ENCODE data around the gene HAS3. TPM values are rescaled to one million over a fixed set of nuclear protein-coding genes. Genes with fewer than 3 reads are reported as not detected.

The HAS3 gene
- total and polyA plus RNA-seq, 9 donors, result 0.58 to 6.6 (median 2.1) TPM

- Histone ChIP-seq H3K4me3 (ENCODE audit: low read length) (no peak overlapping the region), H3K27me3 (ENCODE audit: control insufficient read depth, insufficient read depth, low read length) (no peaks in the 10 kb centered on the region), H3K4me1 (ENCODE audit: control insufficient read depth, insufficient read depth, low read length) (peaks cover 5% of the 10 kb centered on the region), H3K36me3 (ENCODE audit: control insufficient read depth, insufficient read depth, low read length) (no peaks in the 10 kb centered on the region), H3K9me3 (replicated peaks; ENCODE audit: control insufficient read depth, low read depth, low read length) (no peaks in the 10 kb centered on the region), H3K27ac (ENCODE audit: low read length) (no peak overlapping the region)
- no peak for DNase-seq
- no CpG with 5 or more reads among the region's 3 CpGs for WGBS (ENCODE audit: insufficient coverage)
These were observed 34.4 kb upstream of the HAS3 start for GRCh38 chr16:69071036-69071435.

GRCh38 chr16:69072640-69072974 lies 32.8 kb upstream of the HAS3 start:
- DNase-seq, result no peak
- no peak overlapping the region for H3K4me3 ChIP-seq (ENCODE audit: low read length)
- H3K4me1 ChIP-seq (ENCODE audit: control insufficient read depth, insufficient read depth, low read length), result peaks cover 5% of the 10 kb centered on the region
- H3K27ac ChIP-seq (ENCODE audit: low read length), result no peak overlapping the region
- H3K36me3 ChIP-seq (ENCODE audit: control insufficient read depth, insufficient read depth, low read length), result no peaks in the 10 kb centered on the region
- H3K27me3 ChIP-seq (ENCODE audit: control insufficient read depth, insufficient read depth, low read length), result no peaks in the 10 kb centered on the region
- WGBS (ENCODE audit: insufficient coverage), result no CpG with 5 or more reads among the region's 2 CpGs
- no peaks in the 10 kb centered on the region for H3K9me3 ChIP-seq (replicated peaks; ENCODE audit: control insufficient read depth, low read depth, low read length)

- H3K27me3 ChIP-seq (ENCODE audit: control insufficient read depth, insufficient read depth, low read length), result no peaks in the 10 kb centered on the region
- no peaks in the 10 kb centered on the region for H3K9me3 ChIP-seq (replicated peaks; ENCODE audit: control insufficient read depth, low read depth, low read length)
- peaks cover 5% of the 10 kb centered on the region for H3K4me1 ChIP-seq (ENCODE audit: control insufficient read depth, insufficient read depth, low read length)
- WGBS (ENCODE audit: insufficient coverage), result 75% methylated on average over 6 of the region's 10 CpGs
- no peak for DNase-seq
- no peaks in the 10 kb centered on the region for H3K36me3 ChIP-seq (ENCODE audit: control insufficient read depth, insufficient read depth, low read length)
- H3K4me3 ChIP-seq (ENCODE audit: low read length), result no peak overlapping the region
- H3K27ac ChIP-seq (ENCODE audit: low read length), result no peak overlapping the region
These were observed 32.2 kb upstream of the HAS3 start for GRCh38 chr16:69073181-69073702.

- 100% methylated on average over 1 of the region's 4 CpGs for whole genome bisulfite sequencing (ENCODE audit: insufficient coverage)
These were observed 28.2 kb upstream of the HAS3 start for GRCh38 chr16:69077251-69077650.

GRCh38 chr16:69078073-69078472 lies 27.4 kb upstream of the HAS3 start:
- no peak overlapping the region for H3K4me3 ChIP-seq (ENCODE audit: low read length)
- 23% methylated on average over 4 of the region's 7 CpGs for WGBS (ENCODE audit: insufficient coverage)
- DNase-seq, result no peak

More at GRCh38 chr16:69077251-69077650, 28.2 kb upstream of the HAS3 start:
- Histone ChIP-seq H3K4me1 (ENCODE audit: control insufficient read depth, insufficient read depth, low read length) (peaks cover 3% of the 10 kb centered on the region), H3K36me3 (ENCODE audit: control insufficient read depth, insufficient read depth, low read length) (no peaks in the 10 kb centered on the region), H3K9me3 (replicated peaks; ENCODE audit: control insufficient read depth, low read depth, low read length) (no peaks in the 10 kb centered on the region), H3K27ac (ENCODE audit: low read length) (no peak overlapping the region), H3K4me3 (ENCODE audit: low read length) (no peak overlapping the region), H3K27me3 (ENCODE audit: control insufficient read depth, insufficient read depth, low read length) (no peaks in the 10 kb centered on the region)
- DNase-seq, result no peak

GRCh38 chr16:69079697-69080096 lies 25.8 kb upstream of the HAS3 start:
- no peak for DNase-seq
- no peaks in the 10 kb centered on the region for H3K4me1 ChIP-seq (ENCODE audit: control insufficient read depth, insufficient read depth, low read length)
- H3K27me3 ChIP-seq (ENCODE audit: control insufficient read depth, insufficient read depth, low read length), result no peaks in the 10 kb centered on the region
- H3K9me3 ChIP-seq (replicated peaks; ENCODE audit: control insufficient read depth, low read depth, low read length), result no peaks in the 10 kb centered on the region
- H3K4me3 ChIP-seq (ENCODE audit: low read length), result no peak overlapping the region
- H3K27ac ChIP-seq (ENCODE audit: low read length), result no peak overlapping the region
- no peaks in the 10 kb centered on the region for H3K36me3 ChIP-seq (ENCODE audit: control insufficient read depth, insufficient read depth, low read length)
- WGBS (ENCODE audit: insufficient coverage), result no CpG with 5 or more reads among the region's 2 CpGs

More at GRCh38 chr16:69078073-69078472, 27.4 kb upstream of the HAS3 start:
- H3K27ac ChIP-seq (ENCODE audit: low read length), result no peak overlapping the region
- no peaks in the 10 kb centered on the region for H3K9me3 ChIP-seq (replicated peaks; ENCODE audit: control insufficient read depth, low read depth, low read length)
- no peaks in the 10 kb centered on the region for H3K4me1 ChIP-seq (ENCODE audit: control insufficient read depth, insufficient read depth, low read length)
- H3K27me3 ChIP-seq (ENCODE audit: control insufficient read depth, insufficient read depth, low read length), result no peaks in the 10 kb centered on the region
- no peaks in the 10 kb centered on the region for H3K36me3 ChIP-seq (ENCODE audit: control insufficient read depth, insufficient read depth, low read length)

- WGBS (ENCODE audit: insufficient coverage), result 91% methylated on average over 11 of the region's 16 CpGs
- Histone ChIP-seq H3K27me3 (ENCODE audit: control insufficient read depth, insufficient read depth, low read length) (no peaks in the 10 kb centered on the region), H3K9me3 (replicated peaks; ENCODE audit: control insufficient read depth, low read depth, low read length) (no peaks in the 10 kb centered on the region), H3K4me3 (ENCODE audit: low read length) (no peak overlapping the region), H3K4me1 (ENCODE audit: control insufficient read depth, insufficient read depth, low read length) (peaks cover 2% of the 10 kb centered on the region), H3K36me3 (ENCODE audit: control insufficient read depth, insufficient read depth, low read length) (no peaks in the 10 kb centered on the region), H3K27ac (ENCODE audit: low read length) (no peak overlapping the region)
- no peak for DNase-seq
These were observed 22.0 kb upstream of the HAS3 start for GRCh38 chr16:69083306-69083941.

- no peaks in the 10 kb centered on the region for H3K36me3 ChIP-seq (ENCODE audit: control insufficient read depth, insufficient read depth, low read length)
- H3K4me1 ChIP-seq (ENCODE audit: control insufficient read depth, insufficient read depth, low read length), result peaks cover 2% of the 10 kb centered on the region
- H3K9me3 ChIP-seq (replicated peaks; ENCODE audit: control insufficient read depth, low read depth, low read length), result no peaks in the 10 kb centered on the region
- 50% methylated on average over 1 of the region's 2 CpGs for WGBS (ENCODE audit: insufficient coverage)
- no peak overlapping the region for H3K4me3 ChIP-seq (ENCODE audit: low read length)
- DNase-seq, result no peak
- H3K27ac ChIP-seq (ENCODE audit: low read length), result no peak overlapping the region
- no peaks in the 10 kb centered on the region for H3K27me3 ChIP-seq (ENCODE audit: control insufficient read depth, insufficient read depth, low read length)
These were observed 21.2 kb upstream of the HAS3 start for GRCh38 chr16:69084289-69084688.

- peaks cover 2% of the 10 kb centered on the region for H3K4me1 ChIP-seq (ENCODE audit: control insufficient read depth, insufficient read depth, low read length)
- H3K9me3 ChIP-seq (replicated peaks; ENCODE audit: control insufficient read depth, low read depth, low read length), result no peaks in the 10 kb centered on the region
- no peaks in the 10 kb centered on the region for H3K36me3 ChIP-seq (ENCODE audit: control insufficient read depth, insufficient read depth, low read length)
- no peak overlapping the region for H3K4me3 ChIP-seq (ENCODE audit: low read length)
- 88% methylated on average over 3 of the region's 5 CpGs for WGBS (ENCODE audit: insufficient coverage)
- DNase-seq, result no peak
- H3K27ac ChIP-seq (ENCODE audit: low read length), result no peak overlapping the region
- H3K27me3 ChIP-seq (ENCODE audit: control insufficient read depth, insufficient read depth, low read length), result no peaks in the 10 kb centered on the region
These were observed 20.3 kb upstream of the HAS3 start for GRCh38 chr16:69085032-69085695.

GRCh38 chr16:69087161-69087581 lies 18.3 kb upstream of the HAS3 start:
- no peaks in the 10 kb centered on the region for H3K9me3 ChIP-seq (replicated peaks; ENCODE audit: control insufficient read depth, low read depth, low read length)
- H3K27ac ChIP-seq (ENCODE audit: low read length), result no peak overlapping the region
- H3K27me3 ChIP-seq (ENCODE audit: control insufficient read depth, insufficient read depth, low read length), result no peaks in the 10 kb centered on the region
- WGBS (ENCODE audit: insufficient coverage), result 58% methylated on average over 2 of the region's 3 CpGs
- peaks cover 2% of the 10 kb centered on the region for H3K4me1 ChIP-seq (ENCODE audit: control insufficient read depth, insufficient read depth, low read length)
- DNase-seq, result no peak
- H3K36me3 ChIP-seq (ENCODE audit: control insufficient read depth, insufficient read depth, low read length), result no peaks in the 10 kb centered on the region
- no peak overlapping the region for H3K4me3 ChIP-seq (ENCODE audit: low read length)

Data from muscle of leg (tissue), 11 donors.